Stimulated activated CD4-positive, alpha-beta T cell treated with anti-CD3 and anti-CD28 coated beads, Interleukin-15, amount 100 ng/mL, for 48 hours (primary cell): ENCODE results near the gene TIMM29.
"Not testable (repeated sequence)": the region's sequence is repeated elsewhere in the genome, so short reads cannot be mapped to it uniquely, and the experiment has no call there.

Experiments
- DNase-seq, 2 donors: peaks; one replicate each; pipeline ENCODE4 v3.0.0-alpha.2; 2020; ENCODE audit warnings: low read depth in 2 of 2

Gene TIMM29

GRCh38 chr19:10943412-10943811 lies 14.8 kb downstream of the TIMM29 start:
- DNase-seq = not testable (repeated sequence)

- DNase-seq = no peak
Measured at GRCh38 chr19:10945264-10945663, 16.7 kb downstream of the TIMM29 start.

- no peak for DNase-seq
Measured at GRCh38 chr19:10946958-10947657, 18.5 kb downstream of the TIMM29 start.

- DNase-seq = no peak
Measured at GRCh38 chr19:10952809-10953208, 24.2 kb downstream of the TIMM29 start.

GRCh38 chr19:10959277-10959968 lies 30.8 kb downstream of the TIMM29 start:
- DNase-seq = not testable (repeated sequence)

- peak; percentile 95 to 97 for DNase-seq
Measured at GRCh38 chr19:10960314-10961072, 31.9 kb downstream of the TIMM29 start, which contains the start of gene SMARCA4. Gene SMARCA4, plus strand, starts transcription at chr19:10961030. Its CDS starts 23,122 bp downstream, at chr19:10984152.

- no peak for DNase-seq
Measured at GRCh38 chr19:10961073-10961860, 32.7 kb downstream of the TIMM29 start.

GRCh38 chr19:10962863-10963262 lies 34.3 kb downstream of the TIMM29 start:
- no peak for DNase-seq

GRCh38 chr19:10963865-10964264 lies 35.3 kb downstream of the TIMM29 start:
- DNase-seq = no peak

GRCh38 chr19:10964903-10965302 lies 36.3 kb downstream of the TIMM29 start:
- DNase-seq = no peak

GRCh38 chr19:10965398-10965797 lies 36.8 kb downstream of the TIMM29 start:
- DNase-seq = no peak

GRCh38 chr19:10966809-10967208 lies 38.2 kb downstream of the TIMM29 start:
- no peak for DNase-seq

GRCh38 chr19:10968527-10969135 lies 40.0 kb downstream of the TIMM29 start:
- DNase-seq = no peak

- no peak for DNase-seq
Measured at GRCh38 chr19:10971107-10971726, 42.6 kb downstream of the TIMM29 start.

- no peak for DNase-seq
Measured at GRCh38 chr19:10975374-10976130, 46.9 kb downstream of the TIMM29 start.

GRCh38 chr19:10976131-10976892 lies 47.7 kb downstream of the TIMM29 start:
- no peak for DNase-seq

GRCh38 chr19:10977742-10978092 lies 49.1 kb downstream of the TIMM29 start:
- DNase-seq = no peak
